Activated CD4-positive, CD25-positive, alpha-beta regulatory T cell treated with anti-CD3 and anti-CD28 coated beads, Interleukin-2, amount 50 U/mL, for 72 hours (primary cell): ENCODE results near the gene ERAS.
"Not testable (repeated sequence)": the region's sequence is repeated elsewhere in the genome, so short reads cannot be mapped to it uniquely, and the experiment has no call there.

ENCODE experiments used
- DNase-seq: peaks from one replicate; pipeline ENCODE4 v3.0.0; 2021

The ERAS gene

DNA sequence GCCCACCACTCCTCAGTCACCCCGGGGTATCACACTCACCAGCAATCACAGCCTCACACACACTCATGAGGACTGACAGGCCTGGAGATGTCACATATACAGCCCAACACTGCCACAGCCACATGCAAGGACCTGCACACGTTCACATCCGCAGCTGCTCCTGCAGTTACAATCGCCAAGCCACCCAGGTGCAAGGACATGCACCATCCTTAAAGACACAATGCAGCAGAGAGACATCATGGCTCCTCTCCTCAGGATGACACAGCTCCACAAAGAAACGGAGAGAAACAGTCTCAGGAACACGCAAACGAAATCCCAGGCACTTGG is 8.0 kb downstream of the ERAS start:
- DNase-seq = no peak

DNA sequence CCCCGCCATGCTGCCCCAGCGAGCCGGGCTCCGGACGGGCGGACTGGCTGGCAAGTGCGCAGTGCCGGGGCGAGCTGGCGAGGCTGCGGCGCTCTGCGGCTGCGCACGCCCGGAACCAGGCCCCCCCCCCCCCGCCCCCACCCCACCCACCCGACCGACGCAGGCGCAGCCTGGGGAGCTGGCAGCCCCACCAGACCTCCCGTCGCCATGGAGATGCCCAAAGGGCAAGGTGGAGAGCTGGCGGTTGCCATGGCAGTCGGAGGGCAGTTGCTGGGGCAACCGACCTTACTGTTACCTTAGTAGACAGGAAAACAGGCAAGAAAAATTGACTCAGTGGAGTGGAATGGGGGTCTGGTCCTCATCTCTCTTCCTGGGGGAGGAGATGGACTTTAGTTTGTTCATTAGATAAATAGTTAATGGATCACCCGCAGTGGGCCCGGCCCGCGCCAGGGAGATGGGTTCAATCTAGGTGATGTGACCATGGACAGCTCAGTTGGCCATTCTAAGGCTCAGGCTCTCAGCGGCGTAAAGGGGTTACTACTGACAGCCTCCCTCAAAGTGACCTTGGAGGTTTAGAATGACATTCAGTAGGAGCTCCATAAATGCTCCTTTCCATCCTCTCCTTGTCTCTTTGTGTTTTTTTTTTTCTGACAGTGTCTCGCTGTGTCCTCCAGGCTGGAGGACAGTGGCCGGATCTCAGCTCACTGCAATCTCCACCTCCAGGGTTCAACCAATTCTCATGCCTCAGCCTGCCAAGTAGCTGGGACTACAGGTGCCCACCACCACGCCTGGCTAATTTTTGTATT is 9.4 kb downstream of the ERAS start, which contains the start of gene PCSK1N:
TSS of gene PCSK1N (minus strand) at position 87 of the 806 bp plus-strand sequence. CDS start at position 9, 78 bp downstream.
- DNase-seq = no peak

DNA sequence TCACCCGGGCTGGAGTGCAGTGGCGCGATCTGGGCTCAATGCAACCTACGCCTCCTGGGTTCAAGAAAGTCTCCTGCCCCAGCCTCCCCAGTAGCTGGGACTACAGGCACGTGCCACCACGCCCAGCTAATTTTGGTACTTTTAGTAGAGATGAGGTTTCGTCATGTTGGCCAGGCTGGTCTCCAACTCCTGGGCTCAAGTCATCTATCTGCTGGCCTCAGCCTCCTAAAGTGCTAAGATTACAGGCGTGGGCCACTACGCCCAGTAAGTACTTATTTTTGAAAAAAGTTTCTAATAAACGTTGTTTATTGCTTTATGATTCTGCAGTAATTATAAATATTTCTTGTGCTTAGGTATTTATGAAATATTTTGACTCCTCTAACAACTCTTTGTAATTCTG is 13.4 kb downstream of the ERAS start:
- DNase-seq = no peak

DNA sequence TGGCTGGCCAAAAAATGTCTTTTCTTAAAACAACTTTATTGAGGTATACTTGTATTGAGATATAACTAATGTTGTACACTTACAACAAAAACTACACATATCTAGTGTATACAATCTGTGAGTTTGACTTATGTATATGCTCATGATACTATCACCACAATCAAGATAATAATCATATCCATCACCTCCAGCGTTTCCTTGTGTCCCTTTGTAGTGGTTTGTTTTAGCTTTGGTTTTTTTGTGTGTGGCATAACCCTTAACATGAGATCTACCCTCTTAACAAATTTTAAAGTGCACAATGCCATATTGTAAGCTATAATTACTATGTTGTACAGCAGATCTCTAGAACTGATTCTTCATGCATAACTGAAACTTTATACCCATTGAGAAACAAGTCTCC is 22.5 kb downstream of the ERAS start:
- no peak for DNase-seq

DNA sequence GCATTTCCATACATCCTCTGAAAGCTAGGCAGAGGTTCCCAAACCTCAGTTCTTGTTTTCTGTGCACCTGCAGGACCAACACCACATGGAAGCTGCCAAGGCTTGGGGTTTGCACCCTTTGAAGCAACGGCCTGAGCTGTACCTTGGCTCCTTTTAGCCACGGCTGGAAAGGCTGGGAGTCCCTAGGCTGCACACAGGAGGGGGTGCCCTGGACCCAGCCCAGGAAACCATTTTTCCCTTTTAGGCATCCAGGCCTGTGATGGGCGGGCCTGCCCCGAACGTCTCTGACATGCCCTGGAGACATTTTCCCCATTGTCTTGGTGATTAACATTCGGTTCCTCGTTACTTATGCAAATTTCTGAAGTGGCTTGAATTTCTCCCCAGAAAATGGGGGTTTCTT is 26.5 kb downstream of the ERAS start:
- DNase-seq = no peak

DNA sequence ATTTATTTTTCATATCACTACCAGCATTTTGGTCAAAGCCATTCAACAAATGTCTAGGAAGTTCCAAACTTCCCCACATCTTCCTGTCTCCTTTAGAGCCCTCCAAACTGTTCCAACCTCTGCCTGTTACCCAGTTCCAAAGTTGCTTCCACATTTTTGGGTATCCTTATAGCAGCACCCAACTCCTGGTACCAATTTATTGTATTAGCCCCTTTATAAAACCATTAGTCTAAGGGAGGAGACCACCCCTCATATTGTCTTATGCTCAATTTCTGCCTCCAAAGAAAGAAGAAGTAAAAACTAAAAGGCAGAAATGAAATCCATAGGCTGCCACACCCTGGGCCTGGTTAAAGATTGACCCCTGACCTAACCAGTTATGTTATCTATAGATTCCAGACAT is 27.2 kb downstream of the ERAS start:
- DNase-seq = not testable (repeated sequence)

DNA sequence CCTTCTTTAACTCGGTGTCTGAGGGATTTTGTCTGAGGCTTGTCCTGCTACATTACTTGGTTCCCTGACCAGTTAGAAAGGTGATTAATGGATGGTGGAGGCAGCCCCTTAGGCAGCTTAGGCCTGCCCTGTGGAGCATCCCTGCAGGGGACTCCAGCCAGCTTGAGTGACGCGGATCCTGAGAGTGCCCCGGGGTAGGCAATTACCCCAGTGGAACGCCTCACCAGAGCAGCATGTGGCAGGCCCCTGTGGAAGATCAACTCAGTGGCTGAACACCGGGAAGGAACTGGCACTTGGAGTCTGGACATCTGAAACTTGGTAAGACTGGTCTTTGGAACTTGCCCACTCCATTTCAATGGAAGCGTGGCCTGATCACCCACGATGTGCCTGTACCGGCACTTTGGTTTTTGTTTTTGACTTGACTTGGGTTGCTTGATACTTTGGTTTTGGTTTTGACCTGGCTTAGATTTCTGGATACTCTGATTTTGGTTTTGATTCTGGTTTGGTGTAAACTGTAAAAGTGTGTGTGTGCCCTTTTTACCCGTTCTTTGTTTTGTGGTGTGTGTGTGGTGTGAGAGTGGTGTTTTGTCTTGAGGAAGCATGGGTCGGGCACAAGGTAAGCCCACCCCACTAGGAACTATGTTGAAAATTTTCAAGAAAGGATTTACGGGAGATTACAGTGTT is 27.9 kb downstream of the ERAS start:
- DNase-seq = not testable (repeated sequence)

DNA sequence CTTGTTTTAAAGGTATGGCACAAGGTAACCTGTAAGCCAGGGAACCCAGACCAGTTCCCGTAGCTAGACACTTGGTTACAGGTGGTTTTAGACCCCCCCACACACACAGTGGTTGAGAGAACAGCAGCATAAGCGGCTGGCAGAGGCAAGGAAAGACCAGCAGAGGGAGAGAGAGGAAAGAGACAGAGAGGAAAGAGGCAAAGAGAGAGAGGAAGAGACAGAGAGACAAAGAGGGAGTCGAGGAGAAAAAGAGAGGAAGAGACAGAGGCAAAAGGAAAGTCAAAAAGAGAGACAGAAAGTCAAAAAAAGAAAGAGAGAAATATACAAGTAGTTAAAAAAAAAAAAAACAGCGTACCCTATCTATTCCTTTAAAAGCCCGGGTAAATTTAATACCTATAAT is 28.6 kb downstream of the ERAS start:
- no peak for DNase-seq

DNA sequence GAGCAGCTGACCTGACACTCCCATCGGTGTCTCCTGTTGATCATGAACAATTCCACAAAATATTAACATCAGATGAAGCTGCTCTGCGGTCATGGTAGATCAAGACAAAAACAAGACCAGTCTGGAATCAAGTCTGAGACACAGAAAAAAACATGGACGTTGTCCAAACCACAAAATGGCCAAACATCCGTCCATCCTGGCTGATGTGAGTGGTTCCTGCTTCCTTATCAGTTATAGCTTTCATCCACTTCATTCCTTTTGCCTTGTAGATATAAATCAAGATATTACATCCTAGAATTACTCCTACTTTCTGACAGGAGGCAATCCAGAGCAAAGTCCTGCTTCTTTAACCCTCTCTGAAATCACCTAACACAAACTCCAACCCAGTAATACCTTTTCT is 37.9 kb downstream of the ERAS start:
- DNase-seq = no peak

DNA sequence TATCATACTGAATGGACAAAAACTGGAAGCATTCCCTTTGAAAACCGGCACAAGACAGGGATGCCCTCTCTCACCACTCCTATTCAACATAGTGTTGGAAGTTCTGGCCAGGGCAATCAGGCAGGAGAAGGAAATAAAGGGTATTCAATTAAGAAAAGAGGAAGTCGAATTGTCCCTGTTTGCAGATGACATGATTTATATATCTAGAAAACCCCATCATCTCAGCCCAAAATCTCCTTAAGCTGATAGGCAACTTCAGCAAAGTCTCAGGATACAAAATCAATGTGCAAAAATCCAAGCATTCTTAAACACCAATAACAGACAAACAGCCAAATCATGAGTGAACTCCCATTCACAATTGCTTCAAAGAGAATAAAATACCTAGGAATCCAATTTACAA is 45.7 kb downstream of the ERAS start:
- not testable (repeated sequence) for DNase-seq

DNA sequence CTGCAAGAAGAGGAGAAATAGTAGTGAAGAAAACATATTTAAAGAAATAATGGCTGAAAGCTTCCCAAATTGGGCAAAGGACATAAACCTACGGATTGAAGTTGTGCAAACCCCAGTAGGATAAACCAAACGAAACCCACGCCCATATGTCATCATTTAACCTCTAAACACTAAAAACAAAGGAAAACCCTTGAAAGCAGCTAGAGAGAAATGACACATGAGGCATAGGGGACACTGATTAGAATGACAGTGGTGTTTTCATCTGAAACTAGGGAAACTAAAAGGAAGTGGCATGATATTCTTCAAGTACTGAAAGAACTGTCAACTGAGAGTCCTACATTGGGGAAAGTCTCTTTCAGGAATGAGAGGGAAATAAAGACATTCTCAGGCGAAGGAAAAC is 50.6 kb downstream of the ERAS start:
- DNase-seq = not testable (repeated sequence)
